NT2/D1 (cell line): ENCODE measurements around the gene BMAL1.

Experiments
- SUZ12 ChIP-seq: IDR thresholded peaks from 2 replicates; pipeline ENCODE4 v1.6.1; 2011; ENCODE audit not compliant: insufficient read length, insufficient read depth; ENCODE audit errors: extremely low read depth
- YY1 ChIP-seq: IDR thresholded peaks from 2 replicates; pipeline ENCODE4 v1.6.1; 2011; ENCODE audit not compliant: insufficient read length, insufficient read depth
- ZNF274 ChIP-seq: IDR thresholded peaks from 2 replicates; pipeline ENCODE4 v1.6.1; 2011; ENCODE audit warnings: mild to moderate bottlenecking, low read depth, low read length

DNA sequence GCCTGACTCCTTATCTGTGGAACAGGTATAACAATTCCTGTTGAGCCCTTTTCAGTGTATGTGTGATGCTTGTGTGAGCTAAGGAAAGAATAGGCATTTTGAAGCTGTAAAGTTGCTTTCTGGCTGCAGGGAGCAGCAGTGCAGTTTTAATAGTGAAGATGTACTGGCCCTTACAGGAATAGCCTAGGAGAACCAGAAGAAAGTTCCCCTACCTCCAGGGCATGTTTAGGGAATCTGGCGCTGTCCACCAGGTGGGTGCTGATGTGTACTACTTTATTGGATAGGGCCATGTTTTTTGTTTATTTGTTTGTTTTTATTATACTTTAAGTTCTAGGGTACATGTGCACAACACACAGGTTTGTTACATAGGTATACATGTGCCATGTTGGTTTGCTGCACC, 11.5 kb downstream of the BMAL1 start:
- TF ChIP-seq SUZ12: no peak
- TF ChIP-seq YY1: no peak
- no peak for TF ChIP-seq ZNF274
